Occipital lobe (tissue), 2 donors: ENCODE data around the gene COL25A1. TPM values are rescaled to one million over a fixed set of nuclear protein-coding genes. Genes with fewer than 3 reads are reported as not detected.
"Not testable (repeated sequence)": the region's sequence is repeated elsewhere in the genome, so short reads cannot be mapped to it uniquely, and the experiment has no call there.

ENCODE experiments used
- DNase-seq: peaks from one replicate; lab custom pipeline; 2025; lab: John Stamatoyannopoulos, UW
- total RNA-seq: library from RNA; depleted of rRNA; stranded (reverse); fragments of >200 nt; gene quantifications from one replicate; pipeline ENCODE4 v1.2.3, GENCODE V29; 2014

Gene COL25A1
- total RNA-seq, 1 donor from 2014 or later: 6.4 TPM

DNA sequence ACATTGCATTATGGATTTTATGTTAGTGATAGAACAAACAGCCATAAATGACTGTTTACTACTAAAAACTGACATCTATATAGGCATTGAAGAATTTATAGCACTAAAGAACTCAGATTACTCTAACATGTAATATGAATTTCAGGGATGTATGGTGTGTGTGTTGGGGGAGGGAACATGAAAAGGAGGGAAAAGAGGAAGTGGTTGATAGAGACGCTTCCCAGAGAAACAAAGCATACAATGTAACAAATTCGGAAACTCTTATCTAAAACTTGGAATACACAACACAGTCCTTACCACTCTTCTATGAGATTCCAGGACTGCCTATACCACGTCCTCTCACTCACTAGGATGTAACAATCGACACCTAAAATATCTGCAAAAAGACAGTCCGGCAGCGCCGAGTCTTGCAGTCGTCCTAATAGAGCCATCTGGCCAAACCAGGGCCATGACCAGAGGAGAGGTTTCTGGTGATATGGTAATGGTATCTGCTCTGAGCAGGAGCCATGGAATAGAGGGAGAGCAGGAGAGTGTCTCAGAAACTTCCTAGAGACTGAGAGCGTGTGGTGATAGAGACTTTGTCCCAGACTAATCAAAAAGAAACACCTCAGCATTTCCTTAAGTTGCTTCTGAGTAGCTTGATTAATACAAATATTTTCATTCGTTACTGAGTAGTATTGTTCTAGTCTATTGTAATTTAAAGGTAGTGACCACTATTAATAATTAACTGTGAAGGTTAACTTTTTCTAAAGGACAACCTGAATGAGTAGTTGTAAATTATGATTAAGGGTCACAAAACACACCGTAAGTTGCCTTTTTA lies 287.7 kb downstream of the COL25A1 start:
- DNase-seq: no peak

DNA sequence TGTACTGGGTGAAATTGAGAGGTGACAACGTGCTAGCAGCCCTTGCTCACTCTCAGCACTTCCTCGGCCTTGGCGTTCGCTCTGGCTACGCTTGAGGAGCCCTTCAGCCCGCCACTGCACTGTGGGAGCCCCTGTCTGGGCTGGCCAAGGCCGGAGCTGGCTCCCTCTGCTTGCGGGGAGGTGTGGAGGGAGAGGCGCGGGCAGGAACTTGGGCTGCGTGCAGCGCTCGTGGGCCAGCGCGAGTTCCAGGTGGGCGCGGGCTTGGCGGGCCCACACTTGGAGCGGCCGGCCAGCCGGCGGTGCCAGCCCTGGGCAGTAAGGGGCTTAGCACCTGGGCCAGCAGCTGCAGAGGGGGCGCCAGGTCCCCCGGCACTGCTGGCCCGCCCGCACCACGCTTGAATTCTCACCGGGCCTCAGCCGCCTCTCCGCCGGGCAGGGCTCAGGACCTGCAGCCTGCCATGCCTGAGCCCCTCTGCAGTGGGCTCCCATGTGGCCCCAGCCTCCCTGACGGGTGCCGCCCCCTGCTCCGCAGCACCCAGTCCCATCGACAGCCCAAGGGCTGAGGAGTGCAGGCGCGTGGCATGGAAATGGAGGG lies 290.1 kb downstream of the COL25A1 start:
- no peak for DNase-seq

DNA sequence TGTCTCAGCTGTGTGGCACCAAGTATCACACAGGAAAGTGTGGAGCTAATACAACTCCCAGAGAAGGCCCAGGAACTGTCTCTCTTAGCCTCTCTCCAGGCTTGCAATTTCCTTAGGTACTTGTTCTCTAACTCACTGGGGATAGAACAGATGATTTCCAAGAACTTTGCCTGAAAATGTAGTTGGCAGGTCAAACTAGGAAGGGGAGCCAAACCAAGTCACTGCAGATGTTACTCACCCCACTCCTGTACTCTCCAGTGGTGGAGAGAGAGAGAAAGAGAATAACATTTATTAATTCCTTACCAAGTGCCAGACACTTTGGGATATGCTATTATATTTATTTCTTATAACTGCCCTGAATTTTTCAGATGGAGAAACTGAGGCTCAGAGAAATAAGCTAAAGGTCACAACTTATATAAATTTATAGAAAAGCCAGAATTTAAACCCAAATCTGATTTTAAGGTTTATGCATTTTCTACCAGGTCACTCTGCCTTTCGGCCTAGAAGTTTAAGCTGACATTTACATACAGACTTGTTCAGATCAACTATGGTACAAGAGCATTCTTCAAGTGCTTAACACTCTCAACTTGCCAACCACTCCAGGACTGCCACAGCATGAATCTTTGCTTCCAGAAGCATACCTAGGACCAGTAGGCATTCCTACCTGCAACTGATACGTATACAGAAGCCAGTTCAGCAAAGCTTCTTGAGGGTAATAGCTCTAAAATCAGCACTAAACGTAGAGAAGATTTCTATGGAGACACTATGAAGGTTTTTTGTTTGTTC lies 291.0 kb downstream of the COL25A1 start:
- DNase-seq: no peak

DNA sequence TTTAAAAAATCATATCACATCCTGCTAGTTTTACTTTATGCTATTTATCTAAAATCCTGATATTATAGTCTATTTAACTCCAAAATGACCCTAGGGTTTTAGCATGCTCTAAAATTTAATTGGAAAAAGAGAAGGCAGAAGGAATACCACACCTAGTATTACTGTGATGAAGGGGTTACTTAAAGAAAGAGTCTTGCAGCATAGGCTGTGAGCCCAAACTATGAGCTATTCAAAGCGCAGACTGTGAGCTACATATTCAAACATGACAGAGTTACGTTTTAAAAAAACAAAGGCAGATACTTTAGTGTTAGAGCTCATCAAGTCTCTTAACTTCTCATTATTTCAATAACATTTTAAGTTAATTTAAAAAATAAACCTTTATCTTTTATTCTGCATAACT lies 291.9 kb downstream of the COL25A1 start:
- no peak for DNase-seq

DNA sequence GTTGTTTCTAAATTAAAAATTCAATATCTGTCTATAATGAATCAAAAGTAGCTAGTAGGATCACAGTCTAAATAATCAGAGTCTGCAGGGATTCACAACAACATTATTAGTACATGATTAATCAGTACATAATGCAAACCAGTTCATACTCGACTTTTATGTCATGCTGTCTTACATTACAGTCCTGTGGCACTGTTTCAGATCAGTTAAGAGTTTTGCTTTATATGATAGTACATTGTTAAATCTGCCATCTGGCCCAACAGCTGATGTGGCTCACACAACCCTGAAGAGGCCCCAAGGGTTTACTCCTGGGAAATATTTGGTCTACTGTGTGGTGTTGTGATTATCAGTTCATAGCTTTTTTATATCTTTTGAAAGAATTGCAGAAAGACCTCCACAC lies 292.5 kb downstream of the COL25A1 start:
- DNase-seq: no peak

DNA sequence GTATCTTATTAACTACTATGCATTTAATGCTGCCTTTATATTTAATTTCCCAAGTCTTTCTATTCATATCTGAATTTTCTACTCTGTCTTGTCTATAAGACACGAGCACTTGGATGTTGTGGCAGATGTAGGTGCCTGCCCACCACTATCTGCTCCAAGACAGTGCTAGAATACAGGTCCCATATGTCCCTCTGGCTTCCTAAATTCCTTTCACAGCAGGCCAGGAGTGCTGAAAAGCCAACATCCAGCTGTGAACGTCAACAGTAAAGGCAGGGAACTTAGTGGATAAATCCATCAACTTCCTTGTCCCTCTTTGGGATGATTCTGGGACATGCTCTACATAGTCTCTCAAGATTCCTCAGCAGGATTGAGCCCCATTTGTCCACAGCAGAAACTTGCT lies 294.5 kb downstream of the COL25A1 start:
- DNase-seq: no peak

DNA sequence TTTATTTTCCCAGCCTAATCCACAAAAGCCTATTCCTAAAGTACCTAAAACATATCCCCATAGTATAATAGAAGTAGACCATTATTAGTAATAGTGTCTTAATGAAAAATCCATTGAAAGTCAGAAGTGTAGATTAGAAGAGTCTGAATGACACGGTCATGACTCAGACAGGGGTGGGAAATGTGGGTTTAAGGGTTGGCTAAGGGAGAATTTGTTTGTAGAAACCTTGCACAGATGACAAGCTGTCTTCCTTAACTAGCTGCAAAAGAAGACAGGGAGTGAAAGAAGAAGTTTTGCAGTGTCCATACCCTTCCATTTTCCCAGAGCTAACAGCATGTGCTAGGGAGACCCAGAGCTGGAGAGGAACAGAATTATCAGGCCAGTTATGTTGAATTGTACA lies 296.9 kb downstream of the COL25A1 start:
- DNase-seq: no peak

DNA sequence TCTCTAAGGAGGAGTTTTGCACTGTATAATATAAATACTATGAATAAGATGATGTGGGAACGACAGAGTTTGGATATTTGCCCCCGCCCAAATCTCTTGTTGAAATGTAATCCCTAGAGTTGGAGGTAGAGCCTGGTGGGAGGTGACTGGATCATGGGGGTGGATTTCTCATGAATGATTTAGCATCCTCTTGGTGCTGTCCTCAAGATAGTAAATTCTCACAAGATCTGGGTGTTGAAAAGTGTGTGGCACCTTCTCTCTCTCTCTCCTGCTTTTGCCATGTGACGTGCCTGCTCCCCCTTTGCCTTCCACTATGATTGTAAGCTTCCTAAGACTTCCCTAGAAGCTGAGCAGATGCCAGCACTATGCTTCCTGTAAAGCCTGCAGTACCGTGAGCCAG lies 298.0 kb downstream of the COL25A1 start:
- no peak for DNase-seq

DNA sequence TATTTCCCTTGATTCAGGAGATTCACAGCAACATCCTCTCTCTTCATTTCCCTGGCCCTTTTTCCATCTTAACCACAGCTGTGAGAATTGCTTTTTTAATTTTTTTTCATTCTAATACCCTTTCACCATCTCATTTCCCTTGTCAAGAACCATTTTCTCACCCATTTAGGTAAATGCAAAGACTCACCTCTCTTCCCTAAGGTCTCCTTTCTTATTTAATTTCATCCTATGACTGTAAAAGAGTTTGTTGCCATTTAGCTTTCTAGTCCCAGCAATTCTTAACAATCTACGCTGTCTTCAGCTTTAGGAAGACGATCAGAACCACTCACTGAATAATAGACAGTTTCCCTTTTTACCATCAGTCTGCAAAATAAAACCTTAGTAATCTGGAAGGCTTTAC lies 298.5 kb downstream of the COL25A1 start:
- DNase-seq: no peak

DNA sequence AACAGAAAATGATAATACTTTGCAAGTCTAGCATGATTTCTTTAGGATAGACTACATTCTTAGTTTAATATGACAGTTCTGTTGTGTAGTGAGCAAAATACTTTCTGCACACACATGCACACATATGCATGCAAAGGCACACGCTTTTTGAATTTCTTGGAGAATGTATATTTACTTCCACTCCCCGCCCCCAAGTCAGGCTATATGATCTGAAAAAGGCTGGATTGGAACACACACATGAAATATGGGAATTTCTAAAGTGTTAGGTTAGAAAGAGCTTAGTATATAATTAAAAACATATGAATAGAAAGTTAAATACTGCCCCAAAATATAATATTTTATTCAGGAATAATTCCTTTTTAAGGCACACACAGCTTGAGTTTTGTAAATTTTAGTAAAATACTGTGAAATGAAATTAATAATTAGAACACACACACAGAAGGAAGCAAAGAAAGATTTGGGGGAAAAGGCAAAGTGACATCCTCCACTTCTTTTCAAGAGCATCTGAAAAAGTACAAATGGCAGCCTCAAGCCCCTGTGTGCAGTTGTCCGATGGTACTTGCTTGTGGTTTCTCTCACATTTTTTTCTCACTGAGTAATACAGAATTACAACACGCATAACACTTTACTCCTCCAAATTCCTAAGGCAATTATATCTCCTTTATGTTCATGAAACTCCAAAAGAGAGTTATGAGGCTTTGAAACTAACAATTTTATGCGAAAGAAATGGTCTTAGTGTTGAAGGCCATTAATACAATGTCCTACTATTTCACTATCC lies 310.7 kb downstream of the COL25A1 start:
- DNase-seq: no peak

DNA sequence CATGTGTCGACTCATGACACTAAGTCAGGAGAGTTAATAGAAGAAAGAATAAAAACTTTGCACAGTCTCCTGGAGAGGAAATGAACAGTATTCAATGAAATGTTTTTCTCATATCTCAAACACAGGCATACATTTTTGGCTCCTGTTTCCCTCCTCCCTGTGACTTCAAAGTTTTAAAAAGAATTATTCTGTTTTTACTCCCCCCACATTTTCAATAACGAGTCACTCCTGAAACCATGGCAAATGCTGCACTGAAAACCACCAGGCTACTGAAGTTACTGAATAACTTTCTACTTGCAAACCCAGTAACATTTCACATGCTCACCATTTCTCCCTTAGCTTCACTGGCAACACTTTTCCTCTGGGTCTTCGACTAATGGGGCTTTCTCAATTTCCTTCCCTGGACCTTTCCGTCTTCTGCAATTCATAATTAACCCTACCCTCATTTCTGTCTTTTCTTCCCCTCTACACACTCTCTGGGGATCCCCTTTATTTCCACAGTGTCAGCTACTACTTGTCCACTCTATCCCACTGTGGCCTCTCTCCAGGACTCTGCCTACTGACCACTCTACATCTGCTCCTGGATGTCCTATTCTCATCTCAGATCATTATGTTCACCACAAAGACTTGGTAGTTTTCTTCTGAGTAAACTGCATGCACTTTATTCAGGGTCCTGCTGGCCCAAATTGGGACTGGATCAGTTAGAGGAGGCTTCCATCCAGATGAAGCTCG lies 313.8 kb downstream of the COL25A1 start:
- no peak for DNase-seq

DNA sequence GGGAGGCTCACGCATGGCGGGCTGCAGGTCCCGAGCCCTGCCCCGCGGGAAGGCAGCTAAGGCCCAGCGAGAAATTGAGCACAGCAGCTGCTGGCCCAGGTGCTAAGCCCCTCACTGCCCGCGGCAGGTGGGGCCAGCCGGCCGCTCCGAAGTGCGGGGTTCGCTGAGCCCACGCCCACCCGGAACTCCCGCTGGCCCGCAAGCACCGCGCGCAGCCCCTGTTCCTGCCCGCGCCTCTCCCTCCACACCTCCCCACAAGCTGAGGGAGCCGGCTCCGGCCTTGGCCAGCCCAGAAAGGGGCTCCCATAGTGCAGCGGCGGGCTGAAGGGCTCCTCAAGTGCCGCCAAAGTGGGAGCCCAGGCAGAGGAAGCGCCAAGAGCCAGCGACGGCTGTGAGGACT lies 318.0 kb downstream of the COL25A1 start:
- not testable (repeated sequence) for DNase-seq

DNA sequence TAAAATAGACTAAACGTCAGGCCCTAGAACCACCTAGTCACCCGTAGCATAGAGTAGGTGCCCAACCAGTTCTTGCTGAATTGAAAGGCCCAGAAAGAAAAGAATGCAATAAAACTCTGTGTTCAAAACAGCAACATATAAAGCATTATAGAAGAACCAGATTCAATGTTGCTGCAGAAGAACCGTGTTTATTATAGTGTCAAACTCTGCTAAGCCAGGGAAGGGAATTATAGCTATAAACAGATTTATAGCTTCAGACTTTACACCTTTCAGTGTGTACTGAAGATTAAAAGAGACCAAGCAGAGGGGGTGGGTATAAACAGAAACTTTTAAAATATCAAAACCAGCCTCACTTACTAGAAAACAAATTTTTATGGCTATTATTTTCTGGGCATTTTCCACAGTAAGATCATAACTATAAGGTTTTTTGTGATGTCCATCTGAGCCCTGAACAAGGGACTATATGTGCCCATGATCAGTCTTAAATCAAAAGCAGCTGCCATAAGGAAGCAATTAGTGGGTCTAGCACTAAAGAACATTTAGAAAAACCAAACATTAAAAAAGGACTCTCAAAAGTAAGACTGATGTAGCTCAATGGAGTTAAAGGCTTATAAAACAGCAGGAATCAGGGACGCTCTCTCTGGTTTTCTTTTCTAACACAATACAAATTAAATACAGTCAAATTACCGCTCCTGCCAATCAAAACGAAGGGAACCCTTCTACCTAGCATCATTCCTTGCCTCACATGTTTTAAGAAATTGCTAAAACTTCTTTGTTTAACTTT lies 319.9 kb downstream of the COL25A1 start:
- DNase-seq: no peak

DNA sequence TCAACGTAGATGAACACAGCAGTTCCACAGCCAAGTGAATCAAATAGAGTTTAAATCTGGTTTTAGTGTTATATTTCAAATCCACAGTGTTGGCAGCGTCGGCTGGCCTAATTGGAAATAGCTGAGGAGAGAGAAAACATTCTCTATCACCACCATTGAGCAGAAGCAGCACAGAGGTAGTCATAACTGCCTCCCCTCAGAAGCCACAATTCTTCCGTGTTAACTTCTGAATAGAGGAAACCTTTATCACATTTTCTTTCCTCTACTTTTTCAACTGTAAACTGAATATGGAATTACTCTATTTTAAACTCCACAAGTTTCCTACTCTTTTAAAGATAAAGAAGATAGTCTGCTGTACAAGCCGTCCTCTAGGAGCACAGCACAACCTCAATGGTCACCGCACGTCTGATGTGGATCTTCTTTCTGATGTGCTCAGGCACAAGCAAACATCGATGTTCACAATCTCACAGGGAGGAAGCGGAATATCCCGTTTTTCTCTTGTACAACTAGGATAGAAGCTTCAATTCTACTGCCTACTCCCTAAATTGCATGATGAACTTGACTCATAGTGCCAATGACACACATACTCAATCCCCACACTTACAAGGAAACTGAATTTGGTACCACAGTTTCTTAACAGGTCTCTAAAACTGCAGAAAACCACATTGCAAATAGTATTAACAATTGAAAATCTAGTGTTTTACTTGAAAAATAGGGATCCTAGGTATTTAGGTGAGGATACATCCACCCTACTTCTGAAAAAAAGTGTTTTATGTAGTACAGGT lies 321.8 kb downstream of the COL25A1 start:
- no peak for DNase-seq

DNA sequence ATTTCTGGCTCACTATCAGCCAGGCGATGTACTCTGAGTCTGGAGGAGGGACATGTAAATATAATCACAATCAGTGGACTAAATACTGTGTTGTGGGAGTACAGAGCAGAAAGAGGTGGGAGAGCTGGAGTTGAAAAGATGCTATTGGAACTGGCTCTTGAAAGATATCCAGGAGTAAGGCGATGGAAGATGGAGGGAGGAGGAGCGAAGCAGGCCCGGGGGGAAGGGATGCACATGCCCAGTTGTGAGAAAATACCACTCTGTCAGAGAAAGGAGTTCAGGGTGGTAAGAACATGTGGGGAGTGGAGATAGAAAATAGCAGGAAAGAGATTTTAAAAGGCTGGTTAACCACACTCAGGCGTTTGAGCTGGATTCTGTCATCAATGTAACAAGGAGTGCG lies 322.7 kb downstream of the COL25A1 start:
- no peak for DNase-seq

DNA sequence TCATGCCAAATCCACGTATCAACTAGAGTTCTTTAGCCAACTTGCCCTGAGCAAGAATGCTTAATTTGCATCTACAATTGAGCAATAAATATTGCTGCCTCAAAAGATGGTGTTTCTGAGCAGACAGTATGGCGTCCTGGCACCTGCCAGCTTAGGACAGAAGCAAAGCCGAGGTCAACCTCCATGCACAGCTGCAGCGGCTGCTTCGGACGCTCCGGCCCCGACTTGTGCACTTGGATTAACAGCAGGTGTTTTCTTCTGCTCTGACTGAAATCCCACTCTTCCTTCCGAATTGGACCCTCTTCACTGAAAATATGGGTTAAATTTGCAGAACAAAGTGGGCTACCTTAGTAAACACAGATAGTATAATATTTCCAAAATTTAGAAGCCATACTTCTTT lies 324.4 kb downstream of the COL25A1 start:
- no peak for DNase-seq

DNA sequence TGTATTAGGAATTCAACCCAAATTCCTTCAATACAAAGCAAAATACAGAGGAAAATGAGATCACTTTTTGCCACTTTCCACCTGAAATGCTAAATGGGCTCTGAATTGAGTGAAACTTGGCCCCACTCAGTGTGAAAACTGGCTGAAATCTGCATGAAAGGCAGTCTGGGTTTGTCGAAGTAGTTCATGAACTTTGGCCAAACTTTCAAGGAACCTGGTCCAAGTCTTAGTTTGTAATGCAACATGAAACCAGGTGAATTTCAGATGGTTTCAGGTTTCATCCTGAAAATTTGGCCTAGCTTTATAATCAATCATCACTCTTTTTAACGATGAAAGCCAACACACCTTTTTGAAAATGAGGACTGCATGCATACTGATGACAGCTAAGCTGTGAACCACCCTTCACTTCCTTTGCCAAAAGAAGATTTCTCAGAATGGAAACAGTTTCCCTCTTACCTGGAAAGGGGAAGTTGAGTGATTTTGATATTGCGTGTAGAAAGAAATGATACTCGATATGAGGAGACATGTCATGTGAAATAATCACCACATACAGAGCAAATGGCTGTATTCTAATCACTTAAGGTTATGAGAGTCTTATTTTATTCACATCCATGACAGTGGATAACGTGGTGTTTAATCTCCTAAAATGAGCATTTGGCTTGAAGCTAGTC lies 329.7 kb downstream of the COL25A1 start:
- no peak for DNase-seq

DNA sequence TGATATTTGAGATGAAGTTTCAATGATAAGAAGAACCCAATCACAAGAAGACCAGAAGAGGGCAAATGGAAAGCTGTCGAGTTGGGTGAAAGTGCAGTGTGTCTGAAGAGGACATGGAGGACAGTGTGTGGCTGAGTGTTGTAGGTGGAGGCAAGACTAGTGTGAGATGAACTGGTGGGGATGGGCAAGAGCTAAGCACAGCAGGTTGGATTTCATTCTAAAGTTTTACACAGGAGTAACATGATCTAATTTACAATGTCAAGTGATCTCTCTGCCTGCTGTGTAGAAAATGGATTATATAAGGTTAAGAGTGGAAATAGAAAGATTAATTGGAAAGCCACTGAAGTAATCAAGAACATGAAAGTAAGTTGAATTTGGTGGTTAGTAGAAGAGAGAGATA lies 331.0 kb downstream of the COL25A1 start:
- DNase-seq: no peak
